ENCODE data around the gene C4BPB. TPM values are rescaled to one million over a fixed set of nuclear protein-coding genes. Genes with fewer than 3 reads are reported as not detected.

Gene C4BPB
- total and polyA plus RNA-seq, 2 of the 4 experiments (the other 2 are of a cell fraction), result not detected

DNA sequence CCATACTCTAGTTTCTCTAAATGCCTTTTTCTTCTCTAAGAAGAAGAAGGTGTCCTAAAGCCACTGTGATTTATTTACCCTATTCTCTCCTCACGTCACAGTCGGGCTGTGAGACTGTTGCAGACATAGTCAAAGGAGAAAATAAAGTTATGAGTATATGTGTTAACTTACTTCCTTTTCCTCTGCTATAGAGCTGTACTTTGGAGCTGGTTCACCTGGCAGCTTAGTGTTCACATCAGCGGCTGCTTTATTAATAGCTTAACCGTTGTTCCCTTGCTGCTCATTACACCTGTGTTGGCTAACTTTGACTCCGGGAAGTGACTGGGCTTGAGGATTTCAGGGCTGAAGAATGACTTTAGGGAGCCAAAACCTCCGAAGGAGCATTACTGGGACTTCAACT is 32.0 kb upstream of the C4BPB start:
- CTCF ChIA-PET, result no interaction called here

More for the DNA sequence above, 32.0 kb upstream of the C4BPB start:
- no peaks in the 10 kb centered on the region for H3K4me1 ChIP-seq (ENCODE audit: control insufficient read depth, insufficient read depth, low read length)
- no peak overlapping the region for H3K4me2 ChIP-seq (ENCODE audit: low read depth, low read length)
- no peaks in the 10 kb centered on the region for H3K79me1 ChIP-seq (ENCODE audit: low read depth in 1 of 2, low read length in 2 of 2)
- no peak overlapping the region for H3K18ac ChIP-seq (ENCODE audit: low read depth, low read length)
- no peak overlapping the region for H3K9ac ChIP-seq (ENCODE audit: low read depth, low read length)
- no peaks in the 10 kb centered on the region for H4K20me1 ChIP-seq (ENCODE audit: insufficient read depth, low read length)
- H3K14ac ChIP-seq (replicated peaks; ENCODE audit: low read depth, low read length), result no peak overlapping the region
- H3K27ac ChIP-seq (ENCODE audit: insufficient read depth, low read length), result no peak overlapping the region
- no peak overlapping the region for H2AFZ ChIP-seq (replicated peaks; ENCODE audit: low read length, poor library complexity)
- no peak overlapping the region for H2BK15ac ChIP-seq (ENCODE audit: low read depth, low read length)
- H2BK5ac ChIP-seq (ENCODE audit: low read depth, low read length, poor library complexity, severe bottlenecking), result no peak overlapping the region
- in situ Hi-C loops (cut with MboI; ENCODE audit: low sequenced_read_pairs) (no loop called here), intact Hi-C loops (cut with micrococcal nuclease) (no loop called here), dilution Hi-C loops (cut with HindIII; ENCODE audit: low sequenced_read_pairs, unreplicated experiment) (no loop called here)
- 83% methylated on average over 3 of the region's 6 CpGs; no CpG with 5 or more reads in 1 of the 2 experiments for WGBS, 2 experiments (ENCODE audit: extremely low coverage in 2 of 2, insufficient read length in 1 of 2)
- no peaks in the 10 kb centered on the region for H3K36me3 ChIP-seq (ENCODE audit: control insufficient read depth, insufficient read depth, low read length)
- DNase-seq (no peak), ATAC-seq (ENCODE audit: low read depth) (no peak)
- H4K8ac ChIP-seq (ENCODE audit: low read depth in 2 of 2, low read length in 2 of 2), result no peak overlapping the region
- H3K4me3 ChIP-seq (ENCODE audit: insufficient read depth, low read depth, low read length), result no peak overlapping the region
- no peak overlapping the region for H3K23ac ChIP-seq (ENCODE audit: low read depth, low read length)
- H2BK120ac ChIP-seq (ENCODE audit: low read depth, low read length), result no peak overlapping the region
- POLR2A ChIA-PET (ENCODE audit: unreplicated experiment), result no interaction called here
- H2AK5ac ChIP-seq (ENCODE audit: low read depth, low read length), result no peak overlapping the region
- no peak overlapping the region for H2AK9ac ChIP-seq (replicated peaks; ENCODE audit: low read depth, low read length, poor library complexity)
- no TSS peak for BruUV-seq (replicated peaks)
- H4K5ac ChIP-seq (ENCODE audit: low read depth, low read length), result no peak overlapping the region
- no peak for TF ChIP-seq SMC3 (IDR thresholded peaks at IDR 0.05; ENCODE audit: low read depth, low read length)
- no peak overlapping the region for H4K91ac ChIP-seq (ENCODE audit: insufficient read depth, low read depth, low read length)
- H3K9me1 ChIP-seq (ENCODE audit: insufficient read depth, low read length), result no peaks in the 10 kb centered on the region
- no peak overlapping the region for H3K56ac ChIP-seq (ENCODE audit: extremely low read depth, insufficient read depth, low read length)
- H3K4ac ChIP-seq (ENCODE audit: low read depth, low read length), result no peak overlapping the region
- H2BK20ac ChIP-seq (ENCODE audit: low read depth, low read length), result no peak overlapping the region
- H3K27me3 ChIP-seq (ENCODE audit: control insufficient read depth, insufficient read depth, low read length), result peaks cover 7% of the 10 kb centered on the region
- H3K9me3 ChIP-seq (ENCODE audit: control insufficient read depth, insufficient read depth, low read length), result no peaks in the 10 kb centered on the region
